ENCODE data around the gene MAPRE3.

MAPRE3 gene

DNA sequence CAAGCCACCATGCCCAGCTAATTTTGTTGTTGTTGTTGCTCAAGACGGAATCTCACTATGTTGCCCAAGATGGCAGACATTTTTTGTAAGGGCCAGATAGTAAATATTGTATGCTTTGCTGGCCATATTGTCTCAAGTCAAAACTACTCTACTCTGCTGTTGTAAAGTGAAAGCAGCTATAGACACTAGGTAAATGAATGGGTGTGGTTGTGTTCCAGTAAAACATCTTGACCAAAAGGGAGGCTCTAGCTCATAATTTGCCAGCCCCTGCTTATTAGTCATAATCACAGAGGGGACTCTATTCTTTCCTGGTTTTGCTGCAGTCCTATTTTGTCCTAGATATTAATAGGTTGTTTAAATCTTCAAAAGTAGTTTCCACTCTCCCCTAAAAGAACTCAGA, 24.5 kb downstream of the MAPRE3 start:
- no peaks in the 10 kb centered on the region for H3K9me3 ChIP-seq
- peaks cover 7% of the 10 kb centered on the region for H3K27me3 ChIP-seq
- H3K27ac ChIP-seq = no peak overlapping the region
- no peak overlapping the region for H3K9ac ChIP-seq
- no peaks in the 10 kb centered on the region for H3K36me3 ChIP-seq
- 0 out of 2 replicates have a peak, but pooled peaks cover 7% of the 10 kb centered on the region for H4K20me1 ChIP-seq
- H3K4me1 ChIP-seq = peaks cover 7% of the 10 kb centered on the region; the same call in 1 of the 2 replicates
- H3K4me3 ChIP-seq = no peak overlapping the region
- no peak for TF ChIP-seq Cebpa-rat (IDR thresholded peaks at IDR 0.05)
- H3K4me2 ChIP-seq = no peak overlapping the region

DNA sequence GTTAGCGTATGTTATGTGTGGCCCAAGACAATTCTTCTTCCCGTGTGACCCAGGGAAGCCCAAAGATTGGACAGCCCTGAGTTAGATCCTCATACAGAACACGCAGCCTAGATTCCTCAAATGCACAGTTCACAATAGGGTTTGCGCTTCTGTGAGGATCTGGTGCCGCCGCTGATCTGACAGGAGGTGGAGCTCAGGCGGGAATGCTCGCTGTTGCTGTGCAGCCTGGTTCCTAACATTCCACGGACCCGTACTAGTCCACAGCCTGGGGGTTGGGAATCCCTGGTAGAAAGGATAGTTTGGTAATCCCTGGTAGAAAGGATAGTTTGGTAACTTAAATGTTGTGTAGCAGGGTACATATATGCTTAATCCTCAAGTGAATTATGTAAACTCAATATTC, 27.0 kb downstream of the MAPRE3 start:
- no peaks in the 10 kb centered on the region for H3K4me1 ChIP-seq
- H3K27ac ChIP-seq = no peak overlapping the region
- H3K4me2 ChIP-seq = no peak overlapping the region
- H3K9me3 ChIP-seq = no peaks in the 10 kb centered on the region
- no peak overlapping the region for H3K4me3 ChIP-seq
- H4K20me1 ChIP-seq = no peaks in the 10 kb centered on the region
- no peak for TF ChIP-seq Cebpa-rat (IDR thresholded peaks at IDR 0.05)
- no peaks in the 10 kb centered on the region for H3K27me3 ChIP-seq
- H3K36me3 ChIP-seq = no peaks in the 10 kb centered on the region
- H3K9ac ChIP-seq = no peak overlapping the region

DNA sequence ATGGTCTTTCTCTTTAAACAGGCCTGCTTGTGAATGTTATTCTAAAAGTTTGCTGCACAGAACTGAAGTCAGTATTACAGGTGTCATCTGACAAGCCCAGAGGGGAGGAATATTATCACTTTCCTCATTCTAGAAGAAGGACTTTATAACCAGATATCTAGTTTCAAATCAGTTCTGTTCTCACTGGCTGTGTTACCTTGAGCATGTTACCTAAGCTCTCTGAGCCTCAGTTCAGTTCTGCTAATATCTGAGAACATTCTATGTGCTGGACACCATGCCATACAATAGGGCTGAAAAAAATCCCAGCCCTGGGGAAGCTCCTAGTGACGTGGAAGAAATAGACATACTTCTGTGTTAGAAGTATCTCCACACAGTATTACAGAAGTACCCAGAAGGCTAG, 27.9 kb downstream of the MAPRE3 start:
- Histone ChIP-seq H3K27ac (no peak overlapping the region), H3K4me1 (no peaks in the 10 kb centered on the region), H3K36me3 (no peaks in the 10 kb centered on the region), H4K20me1 (no peaks in the 10 kb centered on the region), H3K9me3 (no peaks in the 10 kb centered on the region), H3K27me3 (no peaks in the 10 kb centered on the region), H3K4me3 (no peak overlapping the region), H3K4me2 (no peak overlapping the region), H3K9ac (no peak overlapping the region)
- no peak for TF ChIP-seq Cebpa-rat (IDR thresholded peaks at IDR 0.05)

DNA sequence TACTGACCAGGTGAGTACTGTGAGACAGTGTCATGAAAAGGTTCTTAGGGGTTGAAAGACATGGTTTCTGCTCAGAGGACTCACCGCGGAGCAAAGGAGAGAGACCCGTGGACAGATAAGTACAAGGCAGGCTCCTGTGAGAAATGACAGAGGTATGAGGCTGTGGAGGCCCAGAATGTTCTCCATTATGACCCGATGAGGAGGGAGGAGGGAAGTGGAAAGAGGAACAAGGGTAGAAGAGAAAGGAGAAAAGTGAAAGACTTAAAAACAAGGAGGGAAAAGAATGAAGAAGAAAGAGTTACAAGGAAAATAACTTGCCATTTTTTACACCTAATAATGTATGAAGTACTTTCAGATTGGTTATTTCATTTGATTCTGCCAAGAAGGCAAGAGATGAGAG, 29.8 kb downstream of the MAPRE3 start:
- no peaks in the 10 kb centered on the region for H3K36me3 ChIP-seq
- no peak overlapping the region for H3K27ac ChIP-seq
- no peak overlapping the region for H3K9ac ChIP-seq
- no peak overlapping the region for H3K4me2 ChIP-seq
- TF ChIP-seq Cebpa-rat (IDR thresholded peaks at IDR 0.05) = no peak
- H3K4me1 ChIP-seq = no peaks in the 10 kb centered on the region
- H4K20me1 ChIP-seq = no peaks in the 10 kb centered on the region
- no peak overlapping the region for H3K4me3 ChIP-seq
- no peaks in the 10 kb centered on the region for H3K27me3 ChIP-seq
- H3K9me3 ChIP-seq = no peaks in the 10 kb centered on the region

DNA sequence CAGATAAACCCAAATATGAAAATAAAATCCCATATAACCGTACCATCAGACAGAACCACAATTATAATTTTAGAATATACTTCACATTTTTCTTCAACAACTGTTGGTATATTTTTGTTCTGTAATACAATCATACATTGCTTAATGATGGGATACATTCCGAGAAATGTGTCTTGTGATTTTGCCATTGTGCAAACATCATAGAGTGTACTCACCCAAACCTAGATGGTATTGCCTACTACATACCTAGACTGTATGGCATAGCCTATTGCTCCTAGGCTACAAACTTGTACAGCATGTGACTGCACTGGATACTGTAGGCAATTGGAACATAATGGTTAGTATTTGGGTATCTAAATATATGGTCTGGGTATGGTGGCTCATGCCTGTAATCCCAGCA, 30.6 kb downstream of the MAPRE3 start:
- no peaks in the 10 kb centered on the region for H3K36me3 ChIP-seq
- no peak for TF ChIP-seq Cebpa-rat (IDR thresholded peaks at IDR 0.05)
- no peaks in the 10 kb centered on the region for H4K20me1 ChIP-seq
- H3K27me3 ChIP-seq = no peaks in the 10 kb centered on the region
- no peaks in the 10 kb centered on the region for H3K9me3 ChIP-seq
- no peak overlapping the region for H3K4me3 ChIP-seq
- no peak overlapping the region for H3K27ac ChIP-seq
- no peak overlapping the region for H3K4me2 ChIP-seq
- no peaks in the 10 kb centered on the region for H3K4me1 ChIP-seq
- H3K9ac ChIP-seq = no peak overlapping the region

DNA sequence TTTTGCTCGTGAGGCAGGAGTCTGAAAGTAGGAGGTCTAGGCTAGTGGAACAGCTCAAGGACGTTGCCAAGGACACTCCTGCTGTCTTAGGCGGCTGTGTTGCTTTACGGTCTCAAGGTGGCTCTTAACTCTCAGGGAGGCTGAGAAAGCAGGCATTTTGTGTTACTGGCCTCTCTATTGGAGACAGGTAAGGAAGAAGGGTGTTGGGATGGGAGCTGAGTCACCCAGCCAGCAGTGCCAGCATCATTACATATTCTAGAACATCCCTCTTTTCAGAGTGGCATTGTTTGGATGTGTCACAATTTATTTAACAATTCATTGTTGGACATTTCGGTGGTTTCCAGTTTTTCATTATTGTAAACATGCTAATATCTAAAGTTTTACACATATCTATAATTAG, 31.5 kb downstream of the MAPRE3 start:
- Histone ChIP-seq H3K27me3 (no peaks in the 10 kb centered on the region), H3K9me3 (no peaks in the 10 kb centered on the region), H3K4me3 (no peak overlapping the region), H3K9ac (no peak overlapping the region), H3K4me1 (no peaks in the 10 kb centered on the region), H3K36me3 (no peaks in the 10 kb centered on the region), H3K4me2 (no peak overlapping the region), H4K20me1 (no peaks in the 10 kb centered on the region), H3K27ac (no peak overlapping the region)
- TF ChIP-seq Cebpa-rat (IDR thresholded peaks at IDR 0.05) = no peak

DNA sequence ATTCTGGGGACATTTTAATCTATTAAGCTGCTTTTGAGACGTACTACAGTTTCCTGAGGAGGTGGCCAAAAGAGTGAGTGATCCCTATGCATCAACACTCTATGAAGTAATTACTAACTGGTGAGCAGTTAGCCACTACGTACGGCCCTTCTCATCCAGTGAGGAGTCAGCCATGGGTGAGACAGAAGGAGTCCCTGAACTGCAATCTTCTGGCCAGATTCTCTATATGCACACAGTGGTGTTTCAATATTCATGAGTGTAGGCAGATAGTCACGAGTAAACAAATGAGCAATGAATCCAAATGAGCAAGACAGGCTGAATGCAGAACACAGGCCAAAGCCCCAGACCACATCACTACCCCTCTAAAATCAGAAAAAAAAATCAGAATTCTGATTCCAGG, 32.6 kb downstream of the MAPRE3 start:
- no peaks in the 10 kb centered on the region for H4K20me1 ChIP-seq
- H3K9me3 ChIP-seq = no peaks in the 10 kb centered on the region
- H3K9ac ChIP-seq = no peak overlapping the region
- no peaks in the 10 kb centered on the region for H3K4me1 ChIP-seq
- H3K27ac ChIP-seq = no peak overlapping the region
- H3K27me3 ChIP-seq = no peaks in the 10 kb centered on the region
- H3K4me3 ChIP-seq = no peak overlapping the region
- TF ChIP-seq Cebpa-rat (IDR thresholded peaks at IDR 0.05) = no peak
- no peak overlapping the region for H3K4me2 ChIP-seq
- no peaks in the 10 kb centered on the region for H3K36me3 ChIP-seq

DNA sequence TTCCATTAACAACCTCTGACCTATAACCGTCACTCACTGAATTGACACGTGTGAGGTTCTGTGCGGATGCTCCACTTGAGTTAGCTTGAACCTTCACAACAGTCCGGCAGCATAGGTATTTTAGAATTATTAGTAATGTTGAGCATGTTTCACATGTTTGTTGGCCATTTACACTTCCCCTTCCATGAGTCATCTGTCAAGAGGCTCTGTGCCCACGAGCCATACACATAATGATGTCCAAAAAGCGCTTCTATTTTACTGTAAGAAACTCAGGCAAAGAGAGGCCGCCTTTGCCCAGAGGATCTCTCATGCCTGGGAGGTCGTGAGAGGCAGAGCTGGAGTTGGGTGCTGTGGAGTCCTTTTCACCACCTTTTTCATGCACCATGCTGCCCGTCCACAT, 33.4 kb downstream of the MAPRE3 start:
- Histone ChIP-seq H3K36me3 (no peaks in the 10 kb centered on the region), H3K4me1 (no peaks in the 10 kb centered on the region), H3K4me3 (no peak overlapping the region), H3K9ac (no peak overlapping the region), H3K4me2 (no peak overlapping the region), H4K20me1 (no peaks in the 10 kb centered on the region), H3K9me3 (no peaks in the 10 kb centered on the region), H3K27me3 (no peaks in the 10 kb centered on the region), H3K27ac (no peak overlapping the region)
- no peak for TF ChIP-seq Cebpa-rat (IDR thresholded peaks at IDR 0.05)

DNA sequence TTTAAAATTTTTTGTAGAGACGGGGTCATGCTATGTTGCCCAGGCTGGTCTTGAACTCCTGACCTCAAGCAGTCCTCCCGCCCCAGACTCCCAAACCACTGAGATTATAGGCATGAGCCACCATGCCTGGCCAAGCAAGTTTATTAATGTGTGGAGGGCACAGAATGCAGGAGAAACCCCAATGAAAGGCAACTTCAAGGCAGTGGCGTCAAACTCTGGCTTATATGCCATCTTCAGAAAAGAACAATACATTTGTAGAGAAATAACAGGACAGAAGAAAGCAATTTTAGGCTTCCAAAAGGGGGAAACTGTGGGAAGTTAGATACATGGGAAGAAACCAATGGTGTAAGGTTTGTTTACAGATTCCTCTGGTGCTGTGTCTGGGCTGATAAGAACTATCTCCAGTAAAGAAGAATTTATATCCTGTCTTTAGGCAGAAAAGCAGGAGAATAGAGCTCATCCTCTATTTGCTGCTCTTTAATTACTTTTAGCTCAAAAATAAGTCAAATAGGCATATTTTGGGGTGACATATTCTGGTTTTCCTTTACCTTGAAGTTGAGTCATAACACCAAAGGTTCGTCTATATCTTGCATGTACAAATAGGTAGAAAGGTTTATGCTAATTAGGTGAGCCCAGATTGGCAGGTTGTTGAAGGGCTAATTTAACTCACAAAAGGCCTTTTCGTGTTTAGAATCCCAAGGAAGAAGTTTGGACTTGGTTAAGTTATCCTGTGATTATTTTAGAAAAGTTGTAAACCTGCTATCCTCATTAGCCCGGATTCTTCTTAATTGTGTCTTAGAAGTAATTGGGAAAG, 36.4 kb downstream of the MAPRE3 start:
- Histone ChIP-seq H3K4me3 (no peak overlapping the region), H3K4me1 (no peaks in the 10 kb centered on the region), H3K9ac (no peak overlapping the region), H3K36me3 (no peaks in the 10 kb centered on the region), H4K20me1 (no peaks in the 10 kb centered on the region), H3K4me2 (no peak overlapping the region), H3K9me3 (no peaks in the 10 kb centered on the region), H3K27me3 (no peaks in the 10 kb centered on the region), H3K27ac (no peak overlapping the region)
- TF ChIP-seq Cebpa-rat (IDR thresholded peaks at IDR 0.05) = no peak

DNA sequence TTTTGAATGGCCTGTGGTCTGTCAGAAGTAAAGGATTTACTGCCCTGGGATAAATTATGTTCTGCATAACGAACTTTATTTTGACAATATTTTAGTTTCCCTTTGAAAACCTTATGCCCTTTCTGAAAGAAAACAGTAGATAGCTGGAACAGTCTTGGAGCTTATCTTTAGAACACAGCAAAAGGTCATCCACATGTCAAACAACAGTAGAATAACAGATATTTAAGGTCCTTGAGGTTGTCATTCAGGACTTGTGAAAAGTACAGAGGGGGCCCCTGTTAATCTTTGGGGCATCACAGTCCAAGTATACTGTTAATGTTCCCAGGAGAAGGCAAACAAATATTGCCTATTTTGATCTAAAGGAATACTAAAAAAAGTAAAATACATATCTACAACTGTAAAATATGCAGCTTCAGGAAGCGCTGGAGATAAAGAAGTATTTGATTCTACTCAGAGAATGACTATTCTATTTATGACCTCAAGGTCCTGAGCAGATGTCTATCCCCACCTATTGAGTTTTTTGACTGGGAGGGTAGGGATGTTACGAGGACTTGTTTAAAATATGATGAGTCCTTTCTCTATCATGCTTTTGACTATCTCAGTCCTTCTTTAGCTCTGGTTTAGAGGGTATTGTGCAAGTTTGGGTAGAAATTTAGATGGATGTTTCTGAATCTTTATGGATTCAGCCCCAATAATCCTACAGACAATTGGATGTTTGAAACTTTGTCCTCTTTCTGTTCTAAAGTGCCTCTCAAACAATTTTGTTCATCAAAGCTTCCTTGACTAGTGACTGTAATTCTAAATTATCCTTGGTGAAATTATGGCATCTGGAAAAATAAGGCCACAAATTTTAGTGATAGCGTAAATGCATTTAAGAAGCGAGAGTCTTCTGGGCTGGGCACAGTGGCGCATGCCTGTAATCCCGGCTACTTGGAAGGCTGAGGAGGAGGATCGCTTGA, 37.3 kb downstream of the MAPRE3 start:
- Histone ChIP-seq H3K9me3 (no peaks in the 10 kb centered on the region), H3K9ac (no peak overlapping the region), H4K20me1 (no peaks in the 10 kb centered on the region), H3K4me2 (no peak overlapping the region), H3K4me1 (no peaks in the 10 kb centered on the region), H3K27me3 (no peaks in the 10 kb centered on the region), H3K36me3 (no peaks in the 10 kb centered on the region), H3K27ac (no peak overlapping the region), H3K4me3 (no peak overlapping the region)
- no peak for TF ChIP-seq Cebpa-rat (IDR thresholded peaks at IDR 0.05)
